NOMO-1 (cell line): ENCODE data around the gene PCDHA2.
"Not testable (repeated sequence)": the region's sequence is repeated elsewhere in the genome, so short reads cannot be mapped to it uniquely, and the experiment has no call there.

Experiments used
- DNase-seq, 2 experiments: peaks; one replicate each; lab custom pipeline; 2025; ENCODE audit not compliant: unreplicated experiment in 2 of 2; lab: John Stamatoyannopoulos, UW

Gene PCDHA2

DNA sequence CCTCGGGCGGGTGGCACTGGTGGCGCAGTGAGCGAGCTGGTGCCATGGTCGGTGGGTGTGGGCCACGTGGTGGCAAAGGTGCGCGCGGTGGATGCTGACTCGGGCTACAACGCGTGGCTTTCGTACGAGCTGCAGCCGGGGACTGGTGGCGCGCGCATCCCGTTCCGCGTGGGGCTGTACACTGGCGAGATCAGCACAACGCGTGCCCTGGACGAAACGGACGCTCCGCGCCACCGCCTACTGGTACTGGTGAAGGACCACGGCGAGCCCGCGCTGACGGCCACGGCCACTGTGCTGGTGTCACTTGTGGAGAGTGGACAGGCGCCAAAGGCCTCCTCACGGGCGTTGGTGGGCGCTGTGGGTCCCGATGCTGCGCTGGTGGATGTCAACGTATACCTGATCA, 14.2 kb downstream of the PCDHA2 start:
- no peak for DNase-seq

DNA sequence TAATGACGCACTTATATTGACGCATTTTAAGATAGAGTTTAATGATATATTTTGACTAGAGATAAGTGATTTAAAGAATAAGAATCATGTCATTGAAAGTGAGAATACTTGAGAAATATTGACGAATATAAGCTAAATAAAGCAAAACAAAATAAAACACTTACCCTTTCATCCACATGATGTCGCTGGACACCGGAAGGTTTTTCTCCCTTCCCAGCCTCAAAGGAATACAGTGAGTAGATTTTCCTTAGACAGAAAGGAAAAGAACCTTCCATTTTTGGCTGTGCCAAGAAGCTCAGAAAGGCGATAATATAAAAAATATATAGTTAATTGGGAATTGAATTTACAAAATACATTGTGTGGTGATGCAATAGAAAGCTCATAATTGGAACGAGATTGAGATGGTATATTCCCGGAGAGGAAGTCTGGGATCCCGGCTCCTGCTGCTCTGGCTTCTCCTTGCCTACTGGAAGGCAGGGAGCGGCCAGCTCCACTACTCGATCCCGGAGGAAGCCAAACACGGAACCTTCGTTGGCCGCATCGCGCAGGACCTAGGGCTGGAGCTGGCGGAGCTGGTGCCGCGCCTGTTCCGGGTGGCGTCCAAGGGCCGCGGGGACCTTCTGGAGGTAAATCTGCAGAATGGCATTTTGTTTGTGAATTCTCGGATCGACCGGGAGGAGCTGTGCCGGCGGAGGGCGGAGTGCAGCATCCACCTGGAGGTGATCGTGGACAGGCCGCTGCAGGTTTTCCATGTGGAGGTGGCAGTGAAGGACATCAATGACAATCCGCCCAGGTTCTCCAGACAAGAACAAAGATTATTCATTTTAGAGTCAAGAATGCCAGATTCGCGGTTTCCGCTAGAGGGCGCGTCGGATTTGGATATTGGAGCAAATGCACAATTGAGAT, 27.0 kb downstream of the PCDHA2 start, which contains the start of gene PCDHA5:
Gene PCDHA5 (plus strand): TSS at position 239 of the 906 bp plus-strand sequence.
- DNase-seq: no peak

DNA sequence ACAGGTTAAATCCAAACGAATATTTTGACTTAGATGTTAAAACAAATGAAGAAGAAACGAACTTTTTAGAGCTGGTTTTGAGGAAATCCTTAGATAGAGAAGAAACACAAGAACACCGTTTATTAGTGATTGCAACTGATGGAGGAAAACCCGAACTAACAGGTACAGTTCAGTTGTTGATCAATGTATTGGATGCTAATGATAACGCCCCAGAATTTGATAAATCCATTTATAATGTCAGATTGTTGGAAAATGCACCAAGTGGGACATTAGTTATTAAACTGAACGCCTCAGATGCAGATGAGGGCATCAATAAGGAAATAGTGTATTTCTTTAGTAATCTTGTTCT, 27.6 kb downstream of the PCDHA2 start:
- DNase-seq: no peak

DNA sequence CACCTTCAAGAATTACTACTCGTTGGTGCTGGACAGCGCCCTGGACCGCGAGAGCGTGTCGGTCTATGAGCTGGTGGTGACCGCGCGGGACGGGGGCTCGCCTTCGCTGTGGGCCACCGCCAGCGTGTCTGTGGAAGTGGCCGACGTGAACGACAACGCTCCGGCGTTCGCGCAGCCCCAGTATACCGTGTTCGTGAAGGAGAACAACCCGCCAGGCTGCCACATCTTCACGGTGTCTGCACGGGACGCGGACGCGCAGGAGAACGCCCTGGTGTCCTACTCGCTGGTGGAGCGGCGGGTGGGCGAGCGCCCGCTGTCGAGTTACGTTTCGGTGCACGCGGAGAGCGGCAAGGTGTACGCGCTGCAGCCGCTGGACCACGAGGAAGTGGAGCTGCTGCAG, 28.3 kb downstream of the PCDHA2 start:
- DNase-seq: not testable (repeated sequence)

DNA sequence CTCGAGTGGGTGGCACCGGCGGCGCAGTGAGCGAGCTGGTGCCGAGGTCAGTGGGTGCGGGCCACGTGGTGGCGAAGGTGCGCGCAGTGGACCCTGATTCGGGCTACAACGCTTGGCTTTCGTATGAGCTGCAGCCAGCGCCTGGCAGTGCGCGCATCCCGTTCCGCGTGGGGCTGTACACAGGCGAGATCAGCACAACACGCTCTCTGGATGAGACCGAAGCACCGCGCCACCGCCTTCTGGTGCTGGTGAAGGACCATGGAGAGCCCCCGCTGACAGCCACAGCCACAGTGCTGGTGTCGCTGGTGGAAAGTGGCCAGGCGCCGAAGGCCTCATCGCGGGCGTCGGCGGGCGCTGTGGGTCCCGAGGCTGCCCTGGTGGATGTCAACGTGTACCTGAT, 28.8 kb downstream of the PCDHA2 start:
- no peak for DNase-seq

DNA sequence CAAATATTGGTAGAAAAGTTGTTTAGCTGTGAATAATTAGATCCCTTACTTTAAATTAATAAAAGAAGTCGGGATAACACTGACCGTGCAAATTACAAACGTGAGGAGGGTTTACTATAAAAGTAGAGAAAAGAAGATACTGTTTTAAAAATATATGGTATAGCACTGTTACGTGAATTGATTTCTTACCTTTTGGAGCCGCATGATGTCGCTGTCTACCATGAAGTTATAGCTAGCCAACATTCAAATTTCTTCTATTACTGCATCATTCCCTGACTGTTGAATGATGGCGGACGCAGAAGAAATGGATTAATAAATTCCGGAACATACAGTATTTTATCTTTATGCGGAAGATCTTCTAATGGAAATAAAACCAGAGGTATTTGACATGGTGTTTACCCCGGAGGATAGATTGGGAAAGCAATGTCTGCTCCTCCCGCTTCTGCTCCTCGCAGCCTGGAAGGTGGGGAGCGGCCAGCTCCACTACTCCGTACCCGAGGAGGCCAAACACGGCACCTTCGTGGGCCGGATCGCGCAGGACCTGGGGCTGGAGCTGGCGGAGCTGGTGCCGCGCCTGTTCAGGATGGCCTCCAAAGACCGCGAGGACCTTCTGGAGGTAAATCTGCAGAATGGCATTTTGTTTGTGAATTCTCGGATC, 33.2 kb downstream of the PCDHA2 start, which contains the start of gene PCDHA6:
Gene PCDHA6 (plus strand): TSS at position 257 of the 658 bp plus-strand sequence. CDS start 132 bp downstream, at position 389.
- no peak for DNase-seq

DNA sequence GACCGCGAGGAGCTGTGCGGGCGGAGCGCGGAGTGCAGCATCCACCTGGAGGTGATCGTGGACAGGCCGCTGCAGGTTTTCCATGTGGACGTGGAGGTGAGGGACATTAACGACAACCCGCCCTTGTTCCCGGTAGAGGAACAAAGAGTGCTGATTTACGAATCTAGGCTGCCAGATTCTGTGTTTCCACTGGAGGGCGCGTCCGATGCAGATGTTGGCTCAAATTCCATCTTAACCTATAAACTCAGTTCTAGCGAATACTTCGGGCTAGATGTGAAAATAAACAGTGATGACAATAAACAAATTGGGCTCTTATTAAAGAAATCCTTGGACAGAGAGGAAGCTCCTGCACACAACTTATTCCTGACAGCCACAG, 33.7 kb downstream of the PCDHA2 start:
- DNase-seq: no peak

DNA sequence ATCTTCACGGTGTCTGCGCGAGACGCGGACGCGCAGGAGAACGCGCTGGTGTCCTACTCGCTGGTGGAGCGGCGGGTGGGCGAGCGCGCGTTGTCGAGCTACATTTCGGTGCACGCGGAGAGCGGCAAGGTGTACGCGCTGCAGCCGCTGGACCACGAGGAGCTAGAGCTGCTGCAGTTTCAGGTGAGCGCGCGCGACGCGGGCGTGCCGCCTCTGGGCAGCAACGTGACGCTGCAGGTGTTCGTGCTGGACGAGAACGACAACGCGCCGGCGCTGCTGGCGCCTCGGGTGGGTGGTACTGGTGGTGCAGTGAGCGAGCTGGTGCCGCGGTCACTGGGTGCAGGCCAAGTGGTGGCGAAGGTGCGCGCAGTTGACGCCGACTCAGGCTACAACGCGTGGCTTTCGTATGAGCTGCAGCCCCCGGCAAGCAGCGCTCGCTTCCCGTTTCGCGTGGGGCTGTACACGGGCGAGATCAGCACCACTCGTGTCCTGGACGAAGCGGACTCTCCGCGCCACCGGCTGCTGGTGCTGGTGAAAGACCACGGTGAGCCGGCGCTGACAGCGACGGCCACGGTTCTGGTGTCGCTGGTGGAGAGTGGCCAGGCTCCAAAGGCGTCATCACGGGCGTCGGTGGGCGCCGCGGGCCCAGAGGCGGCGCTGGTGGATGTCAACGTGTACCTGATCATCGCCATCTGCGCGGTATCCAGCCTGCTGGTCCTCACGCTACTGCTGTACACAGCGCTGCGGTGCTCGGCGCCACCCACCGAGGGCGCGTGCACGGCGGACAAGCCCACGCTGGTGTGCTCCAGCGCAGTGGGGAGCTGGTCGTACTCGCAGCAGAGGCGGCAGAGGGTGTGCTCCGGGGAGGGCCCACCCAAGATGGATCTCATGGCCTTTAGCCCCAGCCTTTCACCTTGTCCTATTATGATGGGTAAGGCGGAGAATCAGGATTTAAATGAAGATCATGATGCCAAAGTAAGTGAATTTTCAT, 35.2 kb downstream of the PCDHA2 start:
- DNase-seq: not testable (repeated sequence)

DNA sequence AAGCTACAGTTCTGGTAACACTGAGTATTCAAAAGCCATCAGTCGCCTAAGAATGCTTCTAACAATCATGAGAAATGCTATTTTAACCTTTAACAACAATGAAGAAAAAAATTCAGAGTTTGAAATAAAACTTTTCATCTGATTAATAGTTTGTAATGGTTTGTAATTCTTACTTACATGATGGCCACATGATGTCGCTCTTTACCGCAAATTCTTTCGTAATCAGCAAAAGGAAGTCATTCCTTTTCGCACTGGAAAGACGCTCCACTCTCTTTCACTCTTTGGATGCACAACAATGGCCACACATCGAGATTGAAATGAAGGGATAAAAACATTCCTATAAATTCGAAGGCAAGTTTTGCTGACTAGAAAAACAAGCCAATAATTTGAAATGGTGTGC, 39.3 kb downstream of the PCDHA2 start, which contains the start of gene PCDHA7:
Gene PCDHA7 (plus strand): TSS at position 277 of the 400 bp plus-strand sequence. CDS start 115 bp downstream, at position 392.
- no peak for DNase-seq

DNA sequence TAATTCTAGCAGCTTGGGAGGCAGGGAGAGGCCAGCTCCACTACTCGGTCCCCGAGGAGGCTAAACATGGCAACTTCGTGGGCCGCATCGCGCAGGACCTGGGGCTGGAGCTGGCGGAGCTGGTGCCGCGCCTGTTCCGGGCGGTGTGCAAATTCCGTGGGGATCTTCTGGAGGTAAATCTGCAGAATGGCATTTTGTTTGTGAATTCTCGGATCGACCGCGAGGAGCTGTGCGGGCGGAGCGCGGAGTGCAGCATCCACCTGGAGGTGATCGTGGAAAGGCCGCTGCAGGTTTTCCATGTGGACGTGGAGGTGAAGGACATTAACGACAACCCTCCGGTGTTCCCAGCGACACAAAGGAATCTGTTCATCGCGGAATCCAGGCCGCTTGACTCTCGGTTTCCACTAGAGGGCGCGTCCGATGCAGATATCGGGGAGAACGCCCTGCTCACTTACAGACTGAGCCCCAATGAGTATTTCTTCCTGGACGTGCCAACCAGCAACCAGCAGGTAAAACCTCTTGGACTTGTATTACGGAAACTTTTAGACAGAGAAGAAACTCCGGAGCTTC, 39.9 kb downstream of the PCDHA2 start:
- DNase-seq: not testable (repeated sequence)

DNA sequence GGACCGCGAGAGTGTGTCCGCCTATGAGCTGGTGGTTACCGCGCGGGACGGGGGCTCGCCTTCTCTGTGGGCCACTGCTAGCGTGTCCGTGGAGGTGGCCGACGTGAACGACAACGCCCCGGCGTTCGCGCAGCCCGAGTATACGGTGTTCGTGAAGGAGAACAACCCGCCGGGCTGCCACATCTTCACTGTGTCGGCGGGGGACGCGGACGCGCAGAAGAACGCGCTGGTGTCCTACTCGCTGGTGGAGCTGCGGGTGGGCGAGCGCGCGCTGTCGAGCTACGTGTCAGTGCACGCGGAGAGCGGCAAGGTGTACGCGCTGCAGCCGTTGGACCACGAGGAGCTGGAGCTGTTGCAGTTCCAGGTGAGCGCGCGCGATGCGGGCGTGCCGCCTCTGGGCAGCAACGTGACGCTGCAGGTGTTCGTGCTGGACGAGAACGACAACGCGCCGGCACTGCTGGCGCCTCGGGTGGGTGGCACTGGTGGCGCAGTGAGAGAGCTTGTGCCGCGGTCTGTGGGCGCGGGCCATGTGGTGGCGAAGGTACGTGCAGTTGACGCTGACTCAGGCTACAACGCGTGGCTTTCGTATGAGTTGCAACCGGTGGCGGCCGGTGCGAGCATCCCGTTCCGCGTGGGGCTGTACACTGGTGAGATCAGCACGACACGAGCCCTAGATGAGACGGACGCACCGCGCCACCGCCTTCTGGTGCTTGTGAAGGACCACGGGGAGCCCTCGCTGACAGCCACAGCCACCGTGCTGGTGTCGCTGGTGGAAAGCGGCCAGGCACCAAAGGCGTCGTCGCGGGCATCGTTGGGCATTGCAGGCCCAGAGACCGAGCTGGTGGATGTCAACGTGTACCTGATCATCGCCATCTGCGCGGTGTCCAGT, 41.2 kb downstream of the PCDHA2 start:
- DNase-seq: no peak

DNA sequence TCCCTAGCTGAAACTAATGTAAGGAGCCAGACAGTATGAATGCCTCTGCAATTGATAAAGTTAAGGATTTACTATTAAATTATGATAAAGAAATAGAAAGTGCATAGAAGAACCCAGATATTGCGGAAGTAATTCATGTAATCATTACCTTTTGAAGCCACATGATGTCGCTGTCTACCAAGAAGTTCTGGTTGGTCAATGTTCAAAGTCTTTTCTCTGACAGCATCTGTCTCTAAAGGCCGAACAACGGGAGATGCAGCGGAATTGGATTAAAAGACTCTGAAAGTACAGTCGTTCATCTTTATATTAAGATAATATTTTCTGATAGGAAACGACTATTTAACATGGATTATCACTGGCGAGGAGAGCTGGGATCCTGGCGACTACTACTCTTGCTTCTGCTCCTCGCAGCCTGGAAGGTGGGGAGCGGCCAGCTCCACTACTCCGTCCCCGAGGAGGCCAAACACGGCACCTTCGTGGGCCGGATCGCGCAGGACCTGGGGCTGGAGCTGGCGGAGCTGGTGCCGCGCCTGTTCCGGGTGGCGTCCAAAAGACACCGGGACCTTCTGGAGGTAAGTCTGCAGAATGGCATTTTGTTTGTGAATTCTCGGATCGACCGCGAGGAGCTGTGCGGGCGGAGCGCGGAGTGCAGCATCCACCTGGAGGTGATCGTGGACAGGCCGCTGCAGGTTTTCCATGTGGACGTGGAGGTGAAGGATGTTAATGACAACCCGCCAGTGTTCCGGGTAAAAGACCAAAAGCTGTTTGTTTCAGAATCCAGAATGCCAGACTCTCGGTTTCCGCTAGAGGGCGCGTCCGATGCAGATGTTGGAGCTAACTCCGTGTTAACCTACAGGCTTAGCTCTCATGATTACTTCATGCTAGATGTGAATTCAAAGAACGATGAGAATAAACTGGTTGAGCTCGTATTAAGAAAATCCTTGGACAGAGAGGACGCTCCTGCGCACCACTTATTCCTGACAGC, 46.6 kb downstream of the PCDHA2 start, which contains the start of gene PCDHA8:
Gene PCDHA8 (plus strand): TSS at position 210 of the 985 bp plus-strand sequence. CDS start 135 bp downstream, at position 345.
- no peak for DNase-seq

DNA sequence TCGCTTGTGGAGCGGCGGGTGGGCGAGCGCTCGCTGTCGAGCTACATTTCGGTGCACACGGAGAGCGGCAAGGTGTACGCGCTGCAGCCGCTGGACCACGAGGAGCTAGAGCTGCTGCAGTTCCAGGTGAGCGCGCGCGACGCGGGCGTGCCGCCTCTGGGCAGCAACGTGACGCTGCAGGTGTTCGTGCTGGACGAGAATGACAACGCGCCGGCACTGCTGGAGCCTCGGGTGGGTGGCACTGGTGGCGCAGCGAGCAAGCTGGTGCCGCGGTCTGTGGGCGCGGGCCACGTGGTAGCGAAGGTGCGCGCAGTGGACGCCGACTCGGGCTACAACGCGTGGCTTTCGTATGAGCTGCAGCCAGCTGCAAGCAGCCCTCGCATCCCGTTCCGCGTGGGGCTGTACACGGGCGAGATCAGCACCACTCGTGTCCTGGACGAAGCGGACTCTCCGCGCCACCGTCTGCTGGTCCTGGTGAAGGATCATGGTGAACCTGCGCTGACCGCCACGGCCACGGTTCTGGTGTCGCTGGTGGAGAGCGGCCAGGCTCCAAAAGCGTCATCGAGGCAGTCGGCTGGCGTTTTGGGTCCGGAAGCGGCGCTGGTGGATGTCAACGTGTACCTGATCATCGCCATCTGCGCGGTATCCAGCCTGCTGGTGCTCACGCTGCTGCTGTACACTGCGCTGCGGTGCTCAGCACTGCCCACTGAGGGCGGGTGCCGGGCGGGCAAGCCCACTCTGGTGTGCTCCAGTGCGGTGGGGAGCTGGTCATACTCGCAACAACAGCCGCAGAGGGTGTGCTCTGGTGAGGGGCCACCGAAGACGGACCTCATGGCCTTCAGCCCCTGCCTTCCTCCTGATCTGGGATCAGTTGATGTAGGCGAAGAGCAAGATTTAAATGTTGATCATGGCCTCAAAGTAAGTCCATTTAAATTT, 48.4 kb downstream of the PCDHA2 start:
- no peak for DNase-seq
